SU-DHL-6 (cell line): ENCODE data around the gene F2.

ENCODE experiments used
- H2AFZ ChIP-seq: fragments of 200-600 bp; sonication (generic); 2 replicates; pipeline ENCODE4 v1.6.1; 2014; ENCODE audit warnings: low read depth, mild to moderate bottlenecking, moderate library complexity, mixed read lengths, antibody characterized with exemption, low read length; ENCODE audit not compliant: severe bottlenecking
- H3F3A ChIP-seq: fragments of 200-600 bp; shearing (Covaris generic); 2 replicates; pipeline ENCODE4 v1.6.0; 2016; ENCODE audit warnings: antibody characterized with exemption, mild to moderate bottlenecking; ENCODE audit not compliant: insufficient read depth
- H3K27ac ChIP-seq: fragments of 200-600 bp; sonication (generic); 2 replicates; pipeline ENCODE4 v1.5.1; 2016; ENCODE audit warnings: low read depth, mild to moderate bottlenecking, low read length, moderate library complexity, mixed read lengths
- H3K27me3 ChIP-seq: fragments of 200-600 bp; sonication (generic), shearing (Covaris generic); 2 replicates; pipeline ENCODE4 v1.6.0; 2014; ENCODE audit warnings: mild to moderate bottlenecking, low read length
- H3K36me3 ChIP-seq: fragments of 200-600 bp; sonication (generic); 2 replicates; pipeline ENCODE4 v1.6.1; 2014; ENCODE audit warnings: mild to moderate bottlenecking, low read length, mixed read lengths
- H3K4me2 ChIP-seq: fragments of 300-600, 200-600 bp; shearing (Covaris generic), sonication (generic); 2 replicates; pipeline ENCODE4 v1.6.0; 2014; ENCODE audit warnings: low read length, low read depth, mild to moderate bottlenecking; ENCODE audit not compliant: poor library complexity, severe bottlenecking
- H3K4me3 ChIP-seq: fragments of 200-600 bp; sonication (generic); 2 replicates; pipeline ENCODE4 v1.5.1; 2014; ENCODE audit warnings: antibody characterized with exemption, low read length, mild to moderate bottlenecking, mixed read lengths; ENCODE audit not compliant: insufficient read depth, poor library complexity, severe bottlenecking
- H3K79me2 ChIP-seq: fragments of 200-600 bp; sonication (generic); 2 replicates; pipeline ENCODE4 v1.6.1; 2014; ENCODE audit warnings: mild to moderate bottlenecking, low read length, moderate library complexity; ENCODE audit not compliant: insufficient read depth
- H3K9ac ChIP-seq: fragments of 200-600 bp; sonication (generic); 2 replicates; pipeline ENCODE4 v1.7.0; 2014; ENCODE audit warnings: mild to moderate bottlenecking, low read length
- H3K9me2 ChIP-seq: fragments of 200-600 bp; sonication (generic); replicated peaks from 2 replicates; pipeline ENCODE4 v1.6.1; 2014; ENCODE audit warnings: low read length; ENCODE audit not compliant: insufficient read depth
- H3K9me3 ChIP-seq: fragments of 200-600 bp; sonication (generic); 2 replicates; pipeline ENCODE4 v1.6.1; 2014; ENCODE audit warnings: low read length, mixed read lengths; ENCODE audit not compliant: insufficient read depth
- H4K20me1 ChIP-seq: fragments of 200-600 bp; sonication (generic); 2 replicates; pipeline ENCODE4 v1.6.1; 2014; ENCODE audit warnings: low read depth, mild to moderate bottlenecking, antibody characterized with exemption, low read length, moderate library complexity, mixed read lengths
- EZH2phosphoT487 ChIP-seq: fragments of 200-600 bp; sonication (generic), shearing (Covaris generic); conservative IDR thresholded peaks from 2 replicates; pipeline ENCODE4 v1.6.1; 2018; ENCODE audit warnings: mild to moderate bottlenecking, antibody characterized with exemption, low read length, moderate library complexity, mixed read lengths
- TF ChIP-seq, protein P1 (sequence below): fragments of 200-600 bp; sonication (generic); IDR thresholded peaks from one replicate; pipeline ENCODE4 v1.5.1; 2017; ENCODE audit warnings: antibody characterized with exemption, mild to moderate bottlenecking, low read length, moderate library complexity; ENCODE audit not compliant: insufficient read depth, poor library complexity, severe bottlenecking

F2 gene

GRCh38 chr11:46679241-46680163 is 39.5 kb upstream of the F2 start:
- no peak overlapping the region for H3K27ac ChIP-seq
- H4K20me1 ChIP-seq, result no peaks in the 10 kb centered on the region
- H3K27me3 ChIP-seq, result no peaks in the 10 kb centered on the region
- H3K36me3 ChIP-seq, result no peaks in the 10 kb centered on the region
- H2AFZ ChIP-seq, result no peak overlapping the region
- H3K9ac ChIP-seq, result no peak overlapping the region
- H3K4me3 ChIP-seq, result no peak overlapping the region
- TF ChIP-seq EZH2phosphoT487, result no peak
- TF ChIP-seq, protein P1, sequence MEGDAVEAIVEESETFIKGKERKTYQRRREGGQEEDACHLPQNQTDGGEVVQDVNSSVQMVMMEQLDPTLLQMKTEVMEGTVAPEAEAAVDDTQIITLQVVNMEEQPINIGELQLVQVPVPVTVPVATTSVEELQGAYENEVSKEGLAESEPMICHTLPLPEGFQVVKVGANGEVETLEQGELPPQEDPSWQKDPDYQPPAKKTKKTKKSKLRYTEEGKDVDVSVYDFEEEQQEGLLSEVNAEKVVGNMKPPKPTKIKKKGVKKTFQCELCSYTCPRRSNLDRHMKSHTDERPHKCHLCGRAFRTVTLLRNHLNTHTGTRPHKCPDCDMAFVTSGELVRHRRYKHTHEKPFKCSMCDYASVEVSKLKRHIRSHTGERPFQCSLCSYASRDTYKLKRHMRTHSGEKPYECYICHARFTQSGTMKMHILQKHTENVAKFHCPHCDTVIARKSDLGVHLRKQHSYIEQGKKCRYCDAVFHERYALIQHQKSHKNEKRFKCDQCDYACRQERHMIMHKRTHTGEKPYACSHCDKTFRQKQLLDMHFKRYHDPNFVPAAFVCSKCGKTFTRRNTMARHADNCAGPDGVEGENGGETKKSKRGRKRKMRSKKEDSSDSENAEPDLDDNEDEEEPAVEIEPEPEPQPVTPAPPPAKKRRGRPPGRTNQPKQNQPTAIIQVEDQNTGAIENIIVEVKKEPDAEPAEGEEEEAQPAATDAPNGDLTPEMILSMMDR, result no peak
- H3F3A ChIP-seq, result no peaks in the 10 kb centered on the region
- H3K9me3 ChIP-seq, result no peaks in the 10 kb centered on the region
- H3K4me2 ChIP-seq, result no peak overlapping the region
- no peaks in the 10 kb centered on the region for H3K9me2 ChIP-seq
- H3K79me2 ChIP-seq, result no peaks in the 10 kb centered on the region

DNA sequence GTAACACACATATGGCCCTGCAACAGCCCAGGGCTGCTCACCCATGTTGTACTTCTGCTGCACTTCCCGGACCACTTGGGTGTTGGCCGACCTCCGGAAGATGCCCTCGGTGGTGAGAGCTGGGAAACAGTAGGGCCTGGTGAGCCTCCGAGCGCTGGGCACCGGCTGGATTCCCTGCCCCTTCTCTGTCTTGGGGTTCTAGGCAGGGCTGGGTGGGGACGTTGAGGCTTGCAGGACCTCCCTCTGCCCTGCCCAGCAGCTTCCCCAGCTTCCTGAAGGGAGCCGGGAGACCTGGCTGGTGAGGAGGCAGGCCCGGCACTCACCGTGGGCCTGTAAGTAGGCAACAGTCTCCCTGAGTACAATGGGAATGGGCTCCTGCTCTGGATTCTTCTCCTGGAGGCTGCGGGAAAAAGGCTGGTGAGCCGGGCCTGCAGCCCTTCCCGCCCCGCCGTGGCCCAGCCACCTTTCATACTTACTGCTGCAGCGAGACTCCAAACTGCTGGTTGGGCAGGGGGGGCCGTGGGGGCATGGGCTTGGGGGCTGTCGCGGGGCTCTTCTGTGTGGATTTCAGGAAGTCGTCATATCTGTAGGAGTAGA is 38.8 kb upstream of the F2 start:
- Histone ChIP-seq H3K27me3 (no peaks in the 10 kb centered on the region), H3K9ac (no peak overlapping the region), H3F3A (no peaks in the 10 kb centered on the region), H2AFZ (no peak overlapping the region), H3K9me2 (no peaks in the 10 kb centered on the region), H4K20me1 (no peaks in the 10 kb centered on the region), H3K27ac (no peak overlapping the region), H3K4me2 (no peak overlapping the region), H3K4me3 (no peak overlapping the region), H3K36me3 (no peaks in the 10 kb centered on the region), H3K79me2 (no peaks in the 10 kb centered on the region), H3K9me3 (no peaks in the 10 kb centered on the region)
- TF ChIP-seq, protein P1, result no peak
- TF ChIP-seq EZH2phosphoT487, result no peak

GRCh38 chr11:46680815-46681214 is 38.2 kb upstream of the F2 start:
- Histone ChIP-seq H3K27me3 (no peaks in the 10 kb centered on the region), H3K4me2 (no peak overlapping the region), H3K36me3 (no peaks in the 10 kb centered on the region), H3K9ac (no peak overlapping the region), H4K20me1 (no peaks in the 10 kb centered on the region), H3K4me3 (no peak overlapping the region), H3K9me2 (no peaks in the 10 kb centered on the region), H2AFZ (no peak overlapping the region), H3K79me2 (no peaks in the 10 kb centered on the region), H3K27ac (no peak overlapping the region), H3F3A (no peaks in the 10 kb centered on the region), H3K9me3 (no peaks in the 10 kb centered on the region)
- TF ChIP-seq, protein P1, result no peak
- no peak for TF ChIP-seq EZH2phosphoT487
